IMR-90 (cell line): Measurements from ENCODE around the gene LNP1. TPM values are rescaled to one million over a fixed set of nuclear protein-coding genes. Genes with fewer than 3 reads are reported as not detected.
A peak's percentile ranks its signal among the peaks of the same experiment; 100 is the strongest.

Experiments
- ATAC-seq: fragments of 200-7000 bp; cut with Tn5 transposase; 2 replicates; pipeline ENCODE4 v1.9.1; 2020; ENCODE audit warnings: low read depth, mild to moderate bottlenecking, moderate library complexity
- BruUV-seq: library from RNA; stranded (reverse); fragments of 400-500 nt; replicated peaks from 2 replicates; lab custom pipeline; 2021; lab: Mats Ljungman, UMichigan
- CTCF ChIA-PET: fragments of 300-600 bp; formaldehyde crosslinking; extraction: SDS; loops from one replicate; lab custom pipeline; 2021; ENCODE audit warnings: antibody characterized with exemption; lab: Yijun Ruan, JAX
- POLR2A ChIA-PET: fragments of 300-600 bp; sonication (Branson Sonifier 250); formaldehyde crosslinking; loops from one replicate; lab custom pipeline; 2022; ENCODE audit warnings: antibody characterized with exemption; ENCODE audit not compliant: unreplicated experiment; lab: Charles Lee
- DNase-seq: peaks from one replicate; pipeline ENCODE4 v3.0.0; 2013
- H2AFZ ChIP-seq: replicated peaks from 2 replicates; pipeline ENCODE3; 2013; ENCODE audit warnings: low read length, mild to moderate bottlenecking; ENCODE audit not compliant: poor library complexity
- H2AK5ac ChIP-seq: 2 replicates; pipeline ENCODE4 v1.6.1; 2013; ENCODE audit warnings: low read depth, low read length, inconsistent platforms
- H2AK9ac ChIP-seq: replicated peaks from 2 replicates; pipeline ENCODE3; 2013; ENCODE audit warnings: mild to moderate bottlenecking, low read depth, low read length, moderate library complexity; ENCODE audit not compliant: poor library complexity
- H2BK120ac ChIP-seq: 2 replicates; pipeline ENCODE4 v1.6.1; 2013; ENCODE audit warnings: low read depth, low read length, inconsistent platforms
- H2BK15ac ChIP-seq: 3 replicates; pipeline ENCODE4 v1.6.1; 2013; ENCODE audit warnings: low read depth, low read length, inconsistent platforms
- H2BK20ac ChIP-seq: 2 replicates; pipeline ENCODE4 v1.6.1; 2013; ENCODE audit warnings: low read depth, mild to moderate bottlenecking, inconsistent platforms, low read length, moderate library complexity
- H2BK5ac ChIP-seq: 2 replicates; pipeline ENCODE4 v1.6.1; 2013; ENCODE audit warnings: mild to moderate bottlenecking, low read depth, low read length, inconsistent platforms; ENCODE audit not compliant: poor library complexity, severe bottlenecking
- H3K14ac ChIP-seq: replicated peaks from 2 replicates; pipeline ENCODE4 v1.6.1; 2013; ENCODE audit warnings: low read depth, low read length, inconsistent platforms
- H3K18ac ChIP-seq: 2 replicates; pipeline ENCODE4 v1.6.1; 2013; ENCODE audit warnings: low read depth, low read length, control low read depth
- H3K23ac ChIP-seq: 2 replicates; pipeline ENCODE4 v1.6.1; 2013; ENCODE audit warnings: low read depth, low read length, inconsistent platforms
- H3K27ac ChIP-seq: 2 replicates; pipeline ENCODE4 v1.5.1; 2013; ENCODE audit warnings: mild to moderate bottlenecking, control low read depth, low read length; ENCODE audit not compliant: insufficient read depth
- H3K27me3 ChIP-seq: 2 replicates; pipeline ENCODE4 v1.6.1; 2013; ENCODE audit warnings: low read length; ENCODE audit not compliant: control insufficient read depth, insufficient read depth
- H3K36me3 ChIP-seq: 2 replicates; pipeline ENCODE4 v1.6.1; 2013; ENCODE audit warnings: low read length, mixed read lengths; ENCODE audit not compliant: control insufficient read depth, insufficient read depth
- H3K4ac ChIP-seq: 2 replicates; pipeline ENCODE4 v1.6.1; 2013; ENCODE audit warnings: low read depth, low read length, inconsistent platforms
- H3K4me1 ChIP-seq: 2 replicates; pipeline ENCODE4 v1.6.1; 2013; ENCODE audit warnings: low read length, mixed read lengths; ENCODE audit not compliant: control insufficient read depth, insufficient read depth
- H3K4me2 ChIP-seq: 2 replicates; pipeline ENCODE4 v1.6.1; 2013; ENCODE audit warnings: low read depth, mild to moderate bottlenecking, control low read depth, low read length, moderate library complexity
- H3K4me3 ChIP-seq: 2 replicates; pipeline ENCODE4 v1.5.1; 2013; ENCODE audit warnings: low read depth, mild to moderate bottlenecking, control low read depth, low read length, moderate library complexity; ENCODE audit not compliant: insufficient read depth
- H3K56ac ChIP-seq: 2 replicates; pipeline ENCODE4 v1.6.1; 2013; ENCODE audit warnings: low read length, inconsistent platforms; ENCODE audit not compliant: insufficient read depth; ENCODE audit errors: extremely low read depth
- H3K79me1 ChIP-seq, 2 experiments: 2 replicates each; pipeline ENCODE4 v1.6.1; 2013; ENCODE audit warnings: low read length in 2 of 2, inconsistent platforms in 1 of 2, low read depth in 1 of 2
- H3K9ac ChIP-seq: 2 replicates; pipeline ENCODE4 v1.6.1; 2013; ENCODE audit warnings: low read depth, low read length, control low read depth
- H3K9me1 ChIP-seq: 2 replicates; pipeline ENCODE4 v1.6.1; 2013; ENCODE audit warnings: low read length, inconsistent platforms; ENCODE audit not compliant: insufficient read depth
- H3K9me3 ChIP-seq: 2 replicates; pipeline ENCODE4 v1.6.1; 2013; ENCODE audit warnings: low read length; ENCODE audit not compliant: control insufficient read depth, insufficient read depth
- H4K20me1 ChIP-seq: 2 replicates; pipeline ENCODE4 v1.6.1; 2013; ENCODE audit warnings: low read length, inconsistent platforms; ENCODE audit not compliant: insufficient read depth
- H4K5ac ChIP-seq: 2 replicates; pipeline ENCODE4 v1.6.1; 2013; ENCODE audit warnings: mild to moderate bottlenecking, low read depth, low read length, control low read depth
- H4K8ac ChIP-seq, 2 experiments: 2 replicates each; pipeline ENCODE4 v1.6.1; 2013; ENCODE audit warnings: low read depth in 2 of 2, low read length in 2 of 2, control low read depth in 1 of 2, inconsistent platforms in 1 of 2
- H4K91ac ChIP-seq: 2 replicates; pipeline ENCODE4 v1.6.1; 2013; ENCODE audit warnings: low read depth, low read length, inconsistent platforms; ENCODE audit not compliant: insufficient read depth
- CHD1 ChIP-seq: IDR thresholded peaks from 2 replicates; pipeline ENCODE4 v1.6.1; 2012; ENCODE audit warnings: low read depth, low read length, improper control_type of control experiment
- MAFK ChIP-seq: IDR thresholded peaks from 2 replicates; pipeline ENCODE4 v1.6.1; 2012; ENCODE audit warnings: low read depth, low read length, improper control_type of control experiment
- MAZ ChIP-seq: IDR thresholded peaks from 2 replicates; pipeline ENCODE4 v1.6.1; 2012; ENCODE audit warnings: low read depth, mild to moderate bottlenecking, low read length, improper control_type of control experiment, moderate library complexity, borderline replicate concordance
- NFE2L2 ChIP-seq: fragments of 150-350 bp; IDR thresholded peaks from 2 replicates; pipeline ENCODE4 v1.6.1; 2016; ENCODE audit warnings: low read depth, mild to moderate bottlenecking, low read length
- RCOR1 ChIP-seq: IDR thresholded peaks from 2 replicates; pipeline ENCODE4 v1.6.1; 2012; ENCODE audit warnings: mild to moderate bottlenecking, low read length, improper control_type of control experiment; ENCODE audit not compliant: insufficient replicate concordance
- dilution Hi-C: fragments of 300-500 bp; cut with HindIII; formaldehyde crosslinking; loops from one replicate; pipeline ENCODE4 v1.14.3; 2018; ENCODE audit warnings: low sequenced_read_pairs; ENCODE audit not compliant: unreplicated experiment
- in situ Hi-C: fragments of 300-500 bp; cut with MboI; formaldehyde crosslinking; loops from 3 replicates; pipeline ENCODE4 v1.14.3; 2019; ENCODE audit warnings: low sequenced_read_pairs, inconsistent platforms, mixed read lengths
- intact Hi-C: fragments of 100-400 bp; cut with micrococcal nuclease; formaldehyde crosslinking; loops from 2 replicates; pipeline ENCODE4 v1.10.0; 2022
- polyA plus RNA-seq, 3 experiments: library from polyadenylated mRNA; depleted of rRNA; stranded (reverse); fragments of >200 nt; gene quantifications; 2 replicates each; pipeline ENCODE4 v1.2.3, GENCODE V29; 2012; ENCODE audit warnings: low replicate concordance in 1 of 3
- total RNA-seq: library from RNA; depleted of rRNA; stranded (reverse); fragments of >200 nt; gene quantifications from 2 replicates; pipeline ENCODE4 v1.2.3, GENCODE V29; 2012
- TF ChIP-seq, protein P1 (sequence below): fragments of 150-350 bp; IDR thresholded peaks from 2 replicates; pipeline ENCODE4 v1.6.1; 2016; ENCODE audit warnings: low read depth, mild to moderate bottlenecking, low read length, moderate library complexity, borderline replicate concordance

The LNP1 gene
- total and polyA plus RNA-seq, 2 of the 4 experiments (the other 2 are of a cell fraction), result 2.2 to 2.4 TPM

DNA sequence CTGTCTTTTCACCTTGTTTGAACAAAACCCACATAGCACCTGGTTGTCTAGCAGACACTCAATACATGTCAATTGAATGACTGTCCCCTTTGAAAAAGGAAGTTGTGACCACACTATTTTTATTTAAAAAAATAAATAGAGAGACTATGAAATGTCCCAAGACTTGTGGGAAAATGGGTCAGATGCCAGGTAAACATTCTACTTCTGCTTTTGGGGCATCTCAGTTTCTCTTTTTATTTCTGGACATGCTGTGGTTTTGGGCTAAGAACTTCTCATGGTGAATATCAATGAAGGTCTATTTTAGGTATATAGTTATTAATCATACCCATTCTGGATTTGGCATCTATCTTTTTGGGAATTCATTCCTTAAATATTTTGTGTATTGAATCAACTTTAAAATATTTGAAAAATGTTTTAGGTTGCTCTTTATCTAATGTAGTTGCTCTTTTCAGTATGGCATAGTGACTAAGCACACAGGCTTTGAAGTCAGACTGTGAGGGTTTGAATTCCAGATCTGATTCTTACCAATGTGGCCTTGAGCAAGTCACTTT, 95.4 kb downstream of the LNP1 start:
- no peaks in the 10 kb centered on the region for H3K9me3 ChIP-seq
- H4K5ac ChIP-seq, result no peak overlapping the region
- peak overlapping the region; percentile 76 for H2BK120ac ChIP-seq
- no peaks in the 10 kb centered on the region for H4K20me1 ChIP-seq
- intact Hi-C loops (no loop called here), dilution Hi-C loops (no loop called here), in situ Hi-C loops (no loop called here)
- peak; percentile 70 for DNase-seq
- H2BK20ac ChIP-seq, result no peak overlapping the region; the same call in 1 of the 2 replicates
- H3K9me1 ChIP-seq, result no peaks in the 10 kb centered on the region; the same call in 1 of the 2 replicates
- ChIA-PET POLR2A (interaction anchor here (0.6 kb wide), 1 partner anchor 754 kb away, joined by 3 read pairs; no protein-coding TSS in a partner anchor), CTCF (no interaction called here)
- no peaks in the 10 kb centered on the region for H3K27me3 ChIP-seq
- H2AFZ ChIP-seq, result no peak overlapping the region
- TF ChIP-seq RCOR1, result no peak
- TF ChIP-seq CHD1, result no peak
- TF ChIP-seq MAZ, result no peak
- TF ChIP-seq, protein P1, sequence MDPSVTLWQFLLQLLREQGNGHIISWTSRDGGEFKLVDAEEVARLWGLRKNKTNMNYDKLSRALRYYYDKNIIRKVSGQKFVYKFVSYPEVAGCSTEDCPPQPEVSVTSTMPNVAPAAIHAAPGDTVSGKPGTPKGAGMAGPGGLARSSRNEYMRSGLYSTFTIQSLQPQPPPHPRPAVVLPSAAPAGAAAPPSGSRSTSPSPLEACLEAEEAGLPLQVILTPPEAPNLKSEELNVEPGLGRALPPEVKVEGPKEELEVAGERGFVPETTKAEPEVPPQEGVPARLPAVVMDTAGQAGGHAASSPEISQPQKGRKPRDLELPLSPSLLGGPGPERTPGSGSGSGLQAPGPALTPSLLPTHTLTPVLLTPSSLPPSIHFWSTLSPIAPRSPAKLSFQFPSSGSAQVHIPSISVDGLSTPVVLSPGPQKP, result no peak
- no peak; the same call in 1 of the 2 replicates for TF ChIP-seq NFE2L2
- no peak for TF ChIP-seq MAFK
- no peaks in the 10 kb centered on the region for H3K36me3 ChIP-seq
- no peak overlapping the region for H4K91ac ChIP-seq
- peaks cover 2% of the 10 kb centered on the region; the same call in 1 of the 2 replicates for H3K4me1 ChIP-seq
- H3K18ac ChIP-seq, result no peak overlapping the region; the same call in 1 of the 2 replicates
- H3K4me3 ChIP-seq, result no peak overlapping the region
- H3K56ac ChIP-seq, result no peak overlapping the region
- 0 out of 4 replicates have a peak overlapping the region, but pooled peaks of 1 of the 2 experiments have one; percentile 4 for H4K8ac ChIP-seq
- no peak overlapping the region for H2AK9ac ChIP-seq
- H2BK5ac ChIP-seq, result peak overlapping the region; percentile 16
- BruUV-seq, result no TSS peak
- peak overlapping the region; percentile 52; the same call in 1 of the 2 replicates for H2AK5ac ChIP-seq
- H3K23ac ChIP-seq, result no peak overlapping the region
- H3K27ac ChIP-seq, result no peak overlapping the region
- peaks cover 15 to 40% of the 10 kb centered on the region in 2 experiments; a peak in 3 of 4 replicates for H3K79me1 ChIP-seq
- H3K4me2 ChIP-seq, result peak overlapping the region; percentile 47; the same call in 1 of the 2 replicates
- H3K9ac ChIP-seq, result no peak overlapping the region
- H3K14ac ChIP-seq, result no peak overlapping the region
- H2BK15ac ChIP-seq, result 0 out of 3 replicates have a peak overlapping the region, but pooled peaks have one; percentile 70
- no peak for ATAC-seq
- peak overlapping the region; percentile 5; the same call in 1 of the 2 replicates for H3K4ac ChIP-seq
